ENCODE results near the gene AOAH. TPM values are rescaled to one million over a fixed set of nuclear protein-coding genes. Genes with fewer than 3 reads are reported as not detected.

The AOAH gene
- total and polyA plus RNA-seq, 2 donors (not counting 3 experiments of a cell fraction or from before 2014, with no cell fraction given) = not detected

GRCh38 chr7:36472141-36472729, 252.1 kb downstream of the AOAH start:
- DNase-seq (ENCODE audit: low read depth, low spot score) (no peak), FAIRE-seq (no peak)
- no TSS peak for BruUV-seq (replicated peaks)
- H3K9ac ChIP-seq (replicated peaks; ENCODE audit: extremely low read depth, insufficient read depth, low read length) = no peak overlapping the region
- no peak overlapping the region for H3K27ac ChIP-seq (ENCODE audit: insufficient read depth, low read depth, low read length)
- H3K9me3 ChIP-seq (replicated peaks; ENCODE audit: control insufficient read depth, insufficient read depth, low read length) = no peaks in the 10 kb centered on the region
- no peaks in the 10 kb centered on the region for H3K79me2 ChIP-seq (ENCODE audit: control insufficient read depth, insufficient read depth, low read length)
- no peak overlapping the region for H3K4me2 ChIP-seq (ENCODE audit: insufficient read depth, low read length)
- no peak overlapping the region for H2AFZ ChIP-seq (ENCODE audit: low read depth, low read length)
- no peaks in the 10 kb centered on the region for H3K36me3 ChIP-seq (ENCODE audit: control insufficient read depth in 2 of 2, extremely low read depth in 1 of 2, insufficient read depth in 2 of 2, low read length in 2 of 2)
- H4K20me1 ChIP-seq (replicated peaks; ENCODE audit: control insufficient read depth, extremely low read depth, insufficient read depth, low read length) = no peaks in the 10 kb centered on the region
- intact Hi-C loops (cut with micrococcal nuclease) = loop anchor here (5.0 kb wide), 1 partner anchor 495 kb away; no protein-coding TSS in a partner anchor
- H3K27me3 ChIP-seq (ENCODE audit: control insufficient read depth in 2 of 2, insufficient read depth in 2 of 2, low read length in 2 of 2) = no peaks in the 10 kb centered on the region
- H3K9me1 ChIP-seq (replicated peaks; ENCODE audit: control insufficient read depth, extremely low read depth, insufficient read depth, low read length) = no peaks in the 10 kb centered on the region
- H3K4me1 ChIP-seq (ENCODE audit: control insufficient read depth, extremely low read depth, insufficient read depth, low read length) = peaks cover 22% of the 10 kb centered on the region
- TF ChIP-seq CTCF (IDR thresholded peaks at IDR 0.05; ENCODE audit: extremely low read depth in 1 of 2, insufficient read depth in 1 of 2, low read depth in 1 of 2, low read length in 2 of 2) = no peak
- TF ChIP-seq POLR2AphosphoS5 (IDR thresholded peaks at IDR 0.05; ENCODE audit: insufficient read depth, low read depth, low read length) = no peak
- TF ChIP-seq JUN (IDR thresholded peaks at IDR 0.05; ENCODE audit: borderline replicate concordance, insufficient read depth, insufficient read length, low read depth) = no peak
- TF ChIP-seq POLR2A (IDR thresholded peaks at IDR 0.05; ENCODE audit: low read depth, low read length) = no peak
- TF ChIP-seq MAX (IDR thresholded peaks at IDR 0.05; ENCODE audit: insufficient read depth, insufficient read length) = no peak
- TF ChIP-seq FOS (IDR thresholded peaks at IDR 0.05; ENCODE audit: borderline replicate concordance, insufficient read depth, low read length) = no peak
- TF ChIP-seq EZH2 (IDR thresholded peaks at IDR 0.05; ENCODE audit: borderline replicate concordance, low read depth, low read length, severe bottlenecking) = no peak
- TF ChIP-seq MYC (IDR thresholded peaks at IDR 0.05; ENCODE audit: low read depth, low read length) = no peak
- no peak for TF ChIP-seq GATA2 (IDR thresholded peaks at IDR 0.05; ENCODE audit: insufficient read depth, insufficient read length, low read depth, low read length)
- dilution Hi-C loops (cut with MboI; ENCODE audit: extremely low pct_ligation_motif_present, low sequenced_read_pairs) = no loop called here
- ChIA-PET CTCF (interaction anchor here (0.5 to 3.7 kb wide), 10 partner anchors 9 to 726 kb away, joined by 3 to 39 read pairs (median 6); no protein-coding TSS in a partner anchor), POLR2A (no interaction called here)
- H3K4me3 ChIP-seq (replicated peaks in 1 of 3; ENCODE audit: insufficient read depth in 1 of 3, low read depth in 1 of 3, low read length in 3 of 3) = no peak overlapping the region

Data from endothelial cell of umbilical vein (primary cell).